HG02970 (cell line): Measurements from ENCODE around the gene MTA1.

Experiments
- ATAC-seq: cut with Tn5 transposase; IDR thresholded peaks from one replicate; pipeline ENCODE4 v1.9.1; 2021; ENCODE audit warnings: mild to moderate bottlenecking, moderate library complexity, moderate number of reproducible peaks; ENCODE audit not compliant: unreplicated experiment, low FRiP score

Gene MTA1

GRCh38 chr14:105471823-105472485 lies 52.3 kb downstream of the MTA1 start:
- no peak for ATAC-seq

- no peak for ATAC-seq
Measured at GRCh38 chr14:105472486-105472991, 52.9 kb downstream of the MTA1 start.

DNA sequence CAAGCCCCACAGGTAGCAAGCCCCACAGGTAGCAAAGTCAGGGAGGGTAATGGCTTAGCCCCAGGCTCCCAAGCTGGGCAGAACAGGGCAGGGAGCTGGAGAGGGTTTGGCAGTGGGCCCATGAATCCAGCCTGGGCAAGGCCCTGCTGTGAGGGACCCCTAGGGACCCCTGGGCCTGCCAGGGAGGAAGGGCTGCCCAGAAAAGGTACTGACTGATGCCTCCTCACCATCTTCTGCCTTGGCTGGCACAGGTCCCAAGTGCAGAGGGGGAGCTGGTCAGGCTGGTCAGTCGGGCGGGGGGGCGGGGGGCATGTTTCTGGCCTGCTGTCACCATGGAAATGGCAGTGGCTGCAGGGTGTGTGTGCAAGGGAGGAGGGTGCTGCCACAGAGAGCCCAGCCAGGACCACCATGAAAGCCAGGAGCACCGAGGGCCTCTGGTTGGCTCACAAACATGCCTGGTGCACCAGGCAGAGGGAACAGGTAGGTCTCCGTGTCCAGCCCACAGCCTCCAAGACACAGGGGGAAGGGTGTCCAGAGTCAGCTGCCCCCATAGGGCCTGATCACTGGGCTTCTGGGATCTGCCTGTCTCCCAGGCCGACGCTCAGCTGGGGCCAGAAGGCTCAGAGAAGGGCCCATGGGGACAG lies 53.5 kb downstream of the MTA1 start:
- ATAC-seq = no peak

GRCh38 chr14:105473677-105474482 lies 54.3 kb downstream of the MTA1 start:
- no peak for ATAC-seq

- ATAC-seq = no peak
Measured at GRCh38 chr14:105474483-105475268, 55.0 kb downstream of the MTA1 start, which contains the start of gene CRIP2. Gene CRIP2 (plus strand): TSS chr14:105474821. CDS start chr14:105474863, 42 bp downstream.

- ATAC-seq = no peak
Measured at GRCh38 chr14:105475269-105476096, 55.9 kb downstream of the MTA1 start.

DNA sequence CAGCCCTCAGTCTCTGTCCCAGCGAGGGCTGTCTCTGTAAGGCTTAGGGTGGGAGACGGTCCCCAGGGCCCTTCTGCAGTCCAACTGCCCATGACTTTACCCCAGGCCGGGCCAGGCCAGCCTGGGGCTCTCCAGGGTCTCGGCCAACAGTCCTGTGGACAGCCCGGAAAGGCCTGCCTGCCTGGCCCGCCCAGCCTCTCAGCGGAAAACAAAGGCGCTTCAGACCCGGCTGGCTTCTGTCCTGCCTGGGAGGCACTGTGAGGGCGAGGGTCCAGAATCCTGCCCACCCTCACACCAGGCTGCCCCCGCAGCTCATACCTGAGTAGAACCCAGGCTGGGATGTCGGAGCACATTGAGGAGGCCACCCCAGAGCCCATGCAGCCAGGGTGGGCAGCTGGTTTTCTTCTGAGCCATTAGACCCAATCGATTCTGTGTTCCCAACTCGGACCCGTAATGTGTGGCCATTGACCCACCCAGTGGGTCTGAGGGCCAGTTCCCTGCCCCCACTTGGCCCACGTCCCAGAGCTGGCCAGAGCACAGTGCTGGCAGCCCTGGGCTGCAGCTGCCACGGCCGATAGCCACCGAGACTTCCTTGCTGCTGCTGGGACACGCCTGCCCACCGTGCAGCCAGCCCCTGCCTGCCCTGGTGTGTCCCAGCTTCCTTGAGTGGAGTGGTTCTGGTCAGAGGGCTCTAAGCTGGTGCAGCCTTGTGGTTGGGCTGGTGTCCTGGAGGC lies 56.6 kb downstream of the MTA1 start:
- ATAC-seq = no peak

GRCh38 chr14:105476831-105477659 lies 57.4 kb downstream of the MTA1 start:
- ATAC-seq = no peak

- no peak for ATAC-seq
Measured at GRCh38 chr14:105477660-105478397, 58.2 kb downstream of the MTA1 start.

GRCh38 chr14:105478398-105479251 lies 59.0 kb downstream of the MTA1 start:
- no peak for ATAC-seq

- ATAC-seq = no peak
Measured at GRCh38 chr14:105479431-105480158, 60.0 kb downstream of the MTA1 start.

DNA sequence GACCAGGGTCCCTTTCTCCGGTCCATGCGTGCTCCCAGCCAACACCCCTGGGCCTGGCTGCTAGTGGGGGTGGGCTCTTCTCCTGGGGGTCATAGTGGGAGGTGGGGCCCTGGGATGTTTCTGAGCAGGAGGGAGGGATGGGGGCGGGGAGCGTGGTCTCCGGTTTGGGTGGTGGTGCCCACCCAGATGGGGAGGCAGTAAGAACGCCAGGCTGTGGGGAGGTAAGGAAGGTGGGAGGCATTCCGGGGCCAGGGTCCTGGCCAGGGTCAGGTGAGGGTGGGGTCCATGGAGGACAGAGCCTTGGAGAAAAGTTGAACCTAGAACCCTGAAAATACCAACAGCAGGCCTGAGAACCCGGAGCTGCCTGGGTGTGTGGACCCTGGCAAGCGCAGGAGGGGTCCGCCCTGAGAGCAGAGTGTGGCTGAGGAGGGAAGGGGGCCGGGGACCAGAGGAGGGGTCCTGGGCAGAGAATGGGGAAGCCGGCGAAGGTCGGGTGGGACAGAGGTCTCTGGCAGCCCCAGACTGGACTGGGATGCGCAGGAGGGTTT lies 60.6 kb downstream of the MTA1 start:
- ATAC-seq = no peak

GRCh38 chr14:105480807-105481801 lies 61.5 kb downstream of the MTA1 start:
- peak; percentile 43 for ATAC-seq

- peak; percentile 42 for ATAC-seq
Measured at GRCh38 chr14:105481886-105482457, 62.3 kb downstream of the MTA1 start.
